Measurements from ENCODE around the gene PAPSS1.

The PAPSS1 gene

DNA sequence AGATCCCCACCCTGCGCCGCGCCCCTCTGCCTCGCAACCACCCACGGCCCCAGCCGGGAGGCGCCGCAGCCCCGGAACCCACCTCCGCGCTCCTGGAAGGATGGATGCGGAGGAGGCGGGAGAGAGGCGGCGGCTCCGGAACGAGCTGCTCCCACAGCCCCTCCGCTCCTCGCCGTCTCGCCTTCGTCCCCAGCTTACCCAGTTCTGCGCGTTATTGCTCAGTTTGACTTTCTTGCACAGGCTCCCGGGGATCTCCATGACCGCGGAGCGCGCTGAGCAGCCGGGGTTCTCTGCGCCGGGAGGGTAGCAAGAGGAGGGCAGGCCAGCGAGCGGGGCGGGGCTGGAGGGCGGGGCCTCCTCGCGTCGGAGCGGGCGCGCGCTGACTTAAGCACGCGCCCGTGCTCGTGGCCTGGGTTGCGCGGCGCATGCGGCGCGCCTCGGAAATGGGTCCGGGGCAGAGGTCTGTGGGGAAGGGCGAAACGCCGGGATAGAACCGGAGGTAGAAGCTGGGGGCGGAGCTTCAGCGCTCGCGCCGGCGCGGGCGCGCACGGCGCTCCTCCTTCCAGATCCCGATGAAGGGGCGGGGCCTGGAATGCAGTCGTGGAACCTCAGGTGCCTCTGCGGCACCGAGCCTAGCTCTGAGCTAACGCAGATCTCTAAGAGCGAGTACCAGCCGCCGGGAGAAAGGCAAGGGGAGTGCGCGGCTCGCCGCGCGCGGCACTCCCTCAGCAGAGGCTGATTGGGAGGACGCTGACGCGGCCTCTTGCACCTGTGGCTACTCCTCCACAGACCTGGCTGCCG is at the start of gene PAPSS1:
PAPSS1 (minus strand) TSS at position 313 of the 801 bp plus-strand sequence; CDS start at position 258, 55 bp downstream.
- no peaks in the 10 kb centered on the region for H3K9me3 Mint-ChIP-seq (ENCODE audit: low read depth)
- peak within 1 kb of the TSS; percentile 93 for H3K4me3 Mint-ChIP-seq
- H3K27ac Mint-ChIP-seq, result peak within 1 kb of the TSS; percentile 94
- peaks cover 34% of the 10 kb centered on the region for H3K4me1 Mint-ChIP-seq (ENCODE audit: low read depth)
- no peaks in the 10 kb centered on the region for H3K27me3 Mint-ChIP-seq
- no peaks in the 10 kb centered on the region for H3K36me3 Mint-ChIP-seq

DNA sequence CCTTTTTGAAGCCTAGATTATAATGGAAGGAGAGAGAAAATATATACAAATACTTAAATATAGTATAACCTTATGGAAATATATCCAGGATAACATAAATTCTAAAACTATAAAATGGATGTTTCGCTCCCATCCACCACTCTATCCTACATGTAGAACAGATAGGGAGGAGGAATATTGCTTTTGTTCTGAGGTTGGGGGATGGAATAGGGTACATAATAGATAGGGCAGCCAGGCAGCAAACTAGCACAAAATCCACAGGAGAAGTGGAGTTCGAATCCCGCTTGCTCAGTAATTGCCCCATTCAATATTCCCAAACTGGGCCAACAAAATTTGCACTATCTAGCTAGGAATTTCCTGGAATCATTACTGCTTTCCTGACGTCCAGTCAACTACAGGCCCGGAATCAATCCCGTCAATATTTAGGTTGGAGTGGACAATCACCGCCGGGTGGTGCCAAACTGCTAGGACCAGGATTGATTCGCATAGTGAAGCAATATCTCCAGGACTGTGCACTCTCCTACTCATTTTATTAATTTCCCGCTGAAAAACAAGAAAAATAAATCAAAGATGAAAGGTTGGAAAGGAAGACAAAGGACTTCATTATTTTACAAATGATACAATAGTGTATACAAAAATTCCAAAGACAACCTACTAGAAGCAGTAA is 40.4 kb upstream of the PAPSS1 start:
- Mint-ChIP-seq H3K4me1 (ENCODE audit: low read depth) (no peaks in the 10 kb centered on the region), H3K27ac (no peak overlapping the region), H3K9me3 (ENCODE audit: low read depth) (no peaks in the 10 kb centered on the region), H3K27me3 (peaks cover 6% of the 10 kb centered on the region), H3K36me3 (no peaks in the 10 kb centered on the region), H3K4me3 (no peak overlapping the region)

DNA sequence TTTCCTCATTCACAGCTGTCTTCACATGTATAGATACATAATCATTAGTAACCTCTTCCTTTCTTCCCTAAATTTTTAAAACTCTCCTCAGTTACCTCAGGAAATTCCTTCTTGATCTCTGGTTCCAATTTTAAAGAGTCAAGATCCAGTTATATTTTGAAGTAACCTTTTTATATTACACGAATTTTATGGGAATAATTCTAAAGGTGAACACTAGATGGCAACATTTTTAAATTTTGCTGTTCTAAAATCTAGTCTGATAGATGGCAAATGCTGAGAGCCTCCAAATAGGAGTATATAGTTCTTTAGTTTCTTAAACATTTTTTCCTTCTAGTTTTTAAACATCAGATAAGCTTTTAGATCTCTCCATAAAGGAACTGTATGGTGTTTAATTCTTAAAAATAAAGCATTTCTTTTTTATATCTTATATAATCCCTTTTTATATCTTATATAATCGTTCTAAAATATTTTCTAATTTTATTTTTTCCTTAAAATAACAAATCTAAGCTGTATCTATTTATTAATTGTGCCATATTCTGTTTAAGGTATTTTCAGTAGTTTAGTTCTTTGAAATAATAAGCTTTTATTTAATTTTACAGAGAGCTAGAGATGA is 37.9 kb upstream of the PAPSS1 start:
- H3K27ac Mint-ChIP-seq, result no peak overlapping the region
- no peaks in the 10 kb centered on the region for H3K36me3 Mint-ChIP-seq
- H3K9me3 Mint-ChIP-seq (ENCODE audit: low read depth), result no peaks in the 10 kb centered on the region
- H3K27me3 Mint-ChIP-seq, result peaks cover 1% of the 10 kb centered on the region
- H3K4me3 Mint-ChIP-seq, result no peak overlapping the region
- no peaks in the 10 kb centered on the region for H3K4me1 Mint-ChIP-seq (ENCODE audit: low read depth)

DNA sequence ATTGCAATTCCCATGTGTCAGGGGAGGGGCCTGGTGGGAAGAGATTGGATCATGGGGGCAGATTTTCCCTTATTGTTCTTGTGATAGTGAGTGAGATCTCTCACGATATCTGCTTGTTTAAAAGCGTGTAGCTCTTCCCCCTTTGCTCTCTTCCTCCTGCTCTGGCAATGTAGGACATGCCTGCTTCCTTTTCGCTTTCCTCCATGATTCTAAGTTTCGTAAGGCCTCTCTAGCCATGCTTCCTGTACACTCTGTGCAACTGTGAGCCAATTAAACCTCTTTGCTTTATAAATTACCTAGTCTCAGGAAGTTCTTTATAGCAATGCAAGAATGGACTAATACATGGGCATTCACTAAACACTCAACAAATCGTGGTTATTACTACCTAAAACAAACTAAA is 37.2 kb upstream of the PAPSS1 start:
- no peak overlapping the region for H3K4me3 Mint-ChIP-seq
- H3K27me3 Mint-ChIP-seq, result peaks cover 3% of the 10 kb centered on the region

DNA sequence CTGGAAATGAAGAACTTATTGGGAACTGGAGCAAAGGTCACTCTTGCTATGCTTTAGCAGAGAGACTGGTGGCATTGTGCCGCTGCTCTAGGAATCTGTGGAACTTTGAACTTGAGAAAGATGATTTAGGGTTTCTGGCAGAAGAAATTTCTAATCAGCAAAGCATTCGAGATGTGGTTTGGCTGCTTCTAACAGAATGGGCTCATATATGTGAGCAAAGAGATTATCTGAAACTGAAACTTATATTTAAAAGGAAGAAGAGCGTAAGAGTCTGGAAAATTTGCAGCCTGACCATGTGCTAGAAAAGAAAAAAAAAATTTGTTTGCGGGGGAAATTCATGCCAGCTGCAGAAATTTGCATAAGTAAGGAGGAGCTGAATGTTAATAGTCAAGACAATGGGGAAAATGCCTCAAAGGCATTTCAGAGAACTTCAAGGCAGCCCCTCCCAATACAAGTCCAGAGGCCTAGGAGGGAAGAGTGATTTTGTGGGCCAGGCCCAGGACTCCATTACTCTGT is 35.9 kb upstream of the PAPSS1 start:
- Mint-ChIP-seq H3K36me3 (no peaks in the 10 kb centered on the region), H3K27me3 (peaks cover 3% of the 10 kb centered on the region), H3K9me3 (ENCODE audit: low read depth) (no peaks in the 10 kb centered on the region), H3K4me3 (no peak overlapping the region), H3K4me1 (ENCODE audit: low read depth) (no peaks in the 10 kb centered on the region), H3K27ac (no peak overlapping the region)

More for the DNA sequence above, 37.2 kb upstream of the PAPSS1 start:
- H3K27ac Mint-ChIP-seq, result no peak overlapping the region
- H3K4me1 Mint-ChIP-seq (ENCODE audit: low read depth), result no peaks in the 10 kb centered on the region
- no peaks in the 10 kb centered on the region for H3K36me3 Mint-ChIP-seq
- no peaks in the 10 kb centered on the region for H3K9me3 Mint-ChIP-seq (ENCODE audit: low read depth)

DNA sequence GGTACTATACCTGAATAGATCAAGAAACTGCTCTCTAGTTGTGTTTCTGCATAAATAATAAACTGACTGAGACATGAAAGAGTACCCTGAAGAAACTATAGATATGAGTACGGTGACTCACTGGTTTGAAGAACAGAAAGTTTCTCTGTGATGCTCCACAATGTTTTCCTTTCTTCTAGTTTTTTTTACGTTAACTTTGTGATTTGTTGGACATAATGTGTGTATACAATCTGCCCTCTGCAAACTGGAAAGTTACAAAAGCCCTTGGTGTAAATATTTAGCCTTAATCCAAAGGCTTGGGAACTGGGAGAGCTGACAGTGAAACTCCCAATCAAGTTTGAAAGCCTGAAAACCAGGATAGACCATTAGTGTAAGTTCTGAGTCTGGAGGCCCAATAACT is 31.6 kb upstream of the PAPSS1 start:
- H3K36me3 Mint-ChIP-seq, result no peaks in the 10 kb centered on the region
- H3K4me1 Mint-ChIP-seq (ENCODE audit: low read depth), result no peaks in the 10 kb centered on the region
- no peak overlapping the region for H3K4me3 Mint-ChIP-seq
- H3K27ac Mint-ChIP-seq, result no peak overlapping the region
- peaks cover 22% of the 10 kb centered on the region for H3K27me3 Mint-ChIP-seq
- no peaks in the 10 kb centered on the region for H3K9me3 Mint-ChIP-seq (ENCODE audit: low read depth)

DNA sequence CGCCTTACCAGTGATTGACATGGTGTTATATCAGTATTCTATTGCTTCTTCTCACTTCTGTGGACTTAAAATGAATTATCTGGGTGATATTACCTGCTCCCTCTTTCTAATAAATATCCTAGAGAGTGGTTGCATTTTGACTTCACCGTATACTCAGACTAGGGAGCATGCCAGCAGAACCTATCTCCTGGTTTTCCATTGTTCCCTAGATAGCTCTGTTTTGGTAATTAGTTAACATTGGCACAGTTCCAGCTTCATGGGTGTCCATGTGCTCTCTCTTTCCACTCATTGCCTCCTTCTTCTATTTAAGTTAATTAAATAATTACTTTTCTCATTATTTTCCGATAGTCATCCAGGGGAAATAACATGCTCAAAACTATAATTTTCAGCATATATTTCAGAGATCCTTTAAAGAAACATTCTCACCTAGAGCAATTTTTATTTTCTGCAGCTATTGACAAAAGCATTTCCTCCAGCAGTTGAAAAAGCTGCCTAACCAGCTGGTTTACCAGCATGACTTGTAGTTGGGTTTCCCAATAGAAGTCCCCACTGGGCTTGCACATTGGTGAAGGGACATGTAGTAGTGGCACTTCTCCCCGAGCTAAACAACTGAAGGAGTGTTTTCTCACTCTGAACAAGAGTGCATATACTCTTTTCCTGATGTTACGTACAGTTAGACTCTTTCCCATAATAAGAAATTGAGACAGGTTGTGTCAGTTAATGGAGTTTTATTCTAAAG is 27.9 kb upstream of the PAPSS1 start:
- H3K36me3 Mint-ChIP-seq, result peaks cover 3% of the 10 kb centered on the region
- H3K27ac Mint-ChIP-seq, result no peak overlapping the region
- H3K4me3 Mint-ChIP-seq, result no peak overlapping the region
- peaks cover 22% of the 10 kb centered on the region for H3K27me3 Mint-ChIP-seq
- peaks cover 3% of the 10 kb centered on the region for H3K9me3 Mint-ChIP-seq (ENCODE audit: low read depth)
- H3K4me1 Mint-ChIP-seq (ENCODE audit: low read depth), result no peaks in the 10 kb centered on the region

DNA sequence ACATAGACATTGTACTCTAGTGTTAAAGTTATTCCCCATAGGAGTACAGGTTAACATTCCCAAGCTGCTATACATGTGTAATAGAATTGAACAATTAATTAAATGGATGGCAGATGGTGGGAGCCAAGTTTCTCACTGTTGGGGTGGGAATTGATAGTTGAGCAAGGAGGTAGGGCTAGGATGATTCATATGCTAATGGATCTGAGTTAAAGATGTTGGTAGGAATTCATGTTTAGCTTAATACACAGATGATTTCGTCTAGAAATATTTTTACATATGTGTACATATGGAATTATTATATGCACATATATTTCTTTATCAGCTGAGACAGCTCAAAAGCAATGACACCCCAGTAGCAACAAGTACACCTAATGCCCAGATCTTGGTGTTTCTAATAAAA is 26.1 kb upstream of the PAPSS1 start:
- Mint-ChIP-seq H3K4me1 (ENCODE audit: low read depth) (no peaks in the 10 kb centered on the region), H3K27me3 (peaks cover 19% of the 10 kb centered on the region)

DNA sequence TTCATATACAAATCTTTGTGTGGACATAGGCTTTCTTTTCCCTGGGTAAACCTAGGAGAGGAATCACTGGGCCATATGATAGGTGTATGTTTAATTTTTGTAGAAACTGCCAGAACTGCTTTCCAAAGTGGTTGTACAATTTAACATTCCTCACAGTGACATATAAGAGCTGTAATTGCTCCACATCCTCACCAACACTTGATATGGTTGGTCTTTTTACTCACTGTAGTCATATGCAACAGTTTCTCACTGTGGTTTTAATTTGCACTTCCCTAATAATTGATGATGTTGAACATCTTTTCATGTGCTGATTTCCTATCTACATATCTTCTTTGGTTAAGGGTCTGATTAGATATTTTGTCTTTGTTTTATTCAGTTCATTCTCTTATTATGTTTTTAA is 24.5 kb upstream of the PAPSS1 start:
- Mint-ChIP-seq H3K27me3 (peaks cover 13% of the 10 kb centered on the region), H3K4me1 (ENCODE audit: low read depth) (no peaks in the 10 kb centered on the region), H3K27ac (no peak overlapping the region), H3K4me3 (no peak overlapping the region), H3K9me3 (ENCODE audit: low read depth) (peaks cover 3% of the 10 kb centered on the region), H3K36me3 (peaks cover 3% of the 10 kb centered on the region)

More for the DNA sequence above, 26.1 kb upstream of the PAPSS1 start:
- H3K4me3 Mint-ChIP-seq, result no peak overlapping the region
- H3K9me3 Mint-ChIP-seq (ENCODE audit: low read depth), result peaks cover 3% of the 10 kb centered on the region
- H3K27ac Mint-ChIP-seq, result no peak overlapping the region
- H3K36me3 Mint-ChIP-seq, result peaks cover 3% of the 10 kb centered on the region

DNA sequence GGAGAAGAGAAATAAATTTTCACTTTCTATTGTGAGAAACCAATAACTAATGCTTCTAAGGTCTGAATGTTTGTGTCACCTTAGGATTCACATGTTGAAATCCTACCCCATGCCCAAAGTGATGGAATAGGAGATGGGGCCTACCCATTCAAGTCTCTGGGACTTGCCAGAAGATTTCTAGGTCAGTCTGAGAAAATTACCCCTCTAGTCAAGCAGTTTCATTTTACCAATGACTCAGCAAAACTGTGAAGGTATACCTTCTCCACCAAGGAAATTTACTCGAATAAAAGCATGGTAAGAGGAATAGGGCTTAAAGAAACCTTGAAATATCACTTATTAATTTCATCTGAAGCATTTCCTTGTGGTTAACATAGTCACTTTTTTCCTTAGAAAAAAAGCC is 23.5 kb upstream of the PAPSS1 start:
- peaks cover 3% of the 10 kb centered on the region for H3K36me3 Mint-ChIP-seq
- no peaks in the 10 kb centered on the region for H3K4me1 Mint-ChIP-seq (ENCODE audit: low read depth)
- H3K27me3 Mint-ChIP-seq, result peaks cover 10% of the 10 kb centered on the region
- H3K9me3 Mint-ChIP-seq (ENCODE audit: low read depth), result peaks cover 3% of the 10 kb centered on the region
- H3K27ac Mint-ChIP-seq, result no peak overlapping the region
- no peak overlapping the region for H3K4me3 Mint-ChIP-seq

DNA sequence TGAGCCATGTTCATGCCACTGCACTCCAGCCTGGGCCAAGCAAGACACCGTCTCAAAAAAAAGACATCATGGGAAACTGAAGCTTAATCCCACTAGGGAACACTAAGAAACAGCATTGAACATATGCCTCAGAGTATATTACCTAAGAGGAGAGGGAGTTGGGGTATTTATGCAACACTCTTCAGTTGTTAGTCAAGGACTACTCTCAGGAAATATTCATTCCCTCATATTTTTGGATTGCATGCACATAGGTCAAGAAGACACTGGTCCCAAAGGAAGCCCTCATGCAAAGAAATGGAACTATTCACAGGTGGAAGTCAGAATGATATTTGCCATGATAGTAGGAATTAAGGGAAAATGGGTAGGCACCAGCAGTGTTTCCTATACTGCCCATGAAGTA is 22.8 kb upstream of the PAPSS1 start:
- no peak overlapping the region for H3K4me3 Mint-ChIP-seq

DNA sequence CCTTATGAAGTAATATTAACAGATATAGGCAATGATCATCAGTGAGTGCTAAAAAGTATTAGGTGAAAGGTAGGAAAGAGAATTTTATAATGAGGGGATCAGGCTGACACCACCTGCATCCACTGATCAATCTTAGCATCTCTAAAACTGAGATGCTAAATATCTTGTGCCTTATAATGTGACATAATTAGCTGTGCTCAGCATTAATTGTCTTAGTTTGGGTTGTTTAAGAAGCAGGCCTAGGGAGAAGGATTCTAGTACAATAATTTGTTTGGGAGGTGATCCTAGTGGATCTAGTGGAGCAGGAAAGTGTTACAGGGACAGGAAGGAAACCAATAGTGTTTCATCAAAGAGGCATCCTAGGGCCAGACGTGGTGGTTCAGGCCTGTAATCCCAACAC is 22.2 kb upstream of the PAPSS1 start:
- Mint-ChIP-seq H3K4me3 (no peak overlapping the region), H3K4me1 (ENCODE audit: low read depth) (no peaks in the 10 kb centered on the region), H3K9me3 (ENCODE audit: low read depth) (peaks cover 3% of the 10 kb centered on the region), H3K36me3 (peaks cover 3% of the 10 kb centered on the region), H3K27me3 (peaks cover 4% of the 10 kb centered on the region), H3K27ac (no peak overlapping the region)

More for the DNA sequence above, 22.8 kb upstream of the PAPSS1 start:
- peaks cover 9% of the 10 kb centered on the region for H3K27me3 Mint-ChIP-seq
- H3K4me1 Mint-ChIP-seq (ENCODE audit: low read depth), result no peaks in the 10 kb centered on the region
- peaks cover 3% of the 10 kb centered on the region for H3K36me3 Mint-ChIP-seq
- H3K27ac Mint-ChIP-seq, result no peak overlapping the region
- H3K9me3 Mint-ChIP-seq (ENCODE audit: low read depth), result peaks cover 3% of the 10 kb centered on the region

DNA sequence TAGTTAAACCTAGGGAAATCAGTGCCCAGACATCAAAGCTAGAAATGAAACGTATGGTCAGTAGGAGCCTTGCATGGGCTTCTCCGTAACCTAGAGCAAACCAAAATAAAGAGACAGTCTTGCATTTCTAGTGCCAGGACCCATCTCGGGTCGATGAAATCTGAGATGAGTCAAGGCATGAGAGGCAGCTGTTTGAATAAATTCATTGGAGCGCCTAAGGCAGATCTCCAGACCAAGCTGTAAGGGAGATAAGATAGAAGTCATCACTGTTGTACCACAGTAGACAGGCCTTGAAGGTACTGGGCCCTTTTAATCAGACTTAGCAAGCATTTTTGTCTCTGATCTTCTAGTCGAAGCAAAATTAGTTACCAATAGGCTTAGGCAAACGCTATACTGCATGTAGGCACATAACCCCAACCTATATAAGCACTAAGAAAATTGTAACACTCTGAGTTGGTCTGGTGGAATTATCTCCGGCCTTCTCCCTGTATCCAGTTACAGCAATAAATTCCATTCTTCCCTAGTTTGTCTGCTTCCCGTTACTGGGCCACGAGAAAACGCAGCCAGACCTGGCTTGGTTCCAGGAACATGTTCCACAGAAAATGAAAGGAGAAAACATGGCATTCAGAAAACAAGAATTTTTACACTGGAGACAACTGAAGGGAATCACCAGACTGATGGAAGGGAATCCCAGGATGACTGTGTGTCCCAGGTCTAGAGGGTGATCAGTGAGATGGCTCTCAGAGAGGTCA is 21.1 kb upstream of the PAPSS1 start:
- Mint-ChIP-seq H3K27ac (no peak overlapping the region), H3K27me3 (no peaks in the 10 kb centered on the region), H3K4me1 (ENCODE audit: low read depth) (no peaks in the 10 kb centered on the region)

DNA sequence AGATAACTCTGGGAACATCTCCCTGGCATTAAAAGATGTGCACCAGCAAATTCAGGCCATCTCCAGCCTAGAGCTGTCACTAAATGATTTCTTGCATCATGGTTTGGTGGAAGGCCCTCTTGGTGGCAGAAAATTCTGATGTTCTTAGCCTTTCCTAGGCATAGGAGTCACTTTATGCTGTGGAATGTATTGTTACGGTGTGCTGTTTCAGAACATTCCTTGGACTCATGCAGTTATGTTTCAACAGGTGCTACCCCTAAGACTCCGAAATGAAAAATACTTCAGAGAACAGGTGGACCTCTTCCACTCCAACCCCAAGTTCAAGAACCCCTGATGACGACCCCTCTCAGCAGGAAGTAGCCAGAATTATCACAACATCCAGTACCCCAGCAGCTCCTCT is 20.3 kb upstream of the PAPSS1 start:
- no peaks in the 10 kb centered on the region for H3K27me3 Mint-ChIP-seq

More for the DNA sequence above, 21.1 kb upstream of the PAPSS1 start:
- Mint-ChIP-seq H3K9me3 (ENCODE audit: low read depth) (peaks cover 3% of the 10 kb centered on the region), H3K4me3 (no peak overlapping the region), H3K36me3 (peaks cover 3% of the 10 kb centered on the region)

More for the DNA sequence above, 20.3 kb upstream of the PAPSS1 start:
- no peak overlapping the region for H3K4me3 Mint-ChIP-seq
- no peaks in the 10 kb centered on the region for H3K4me1 Mint-ChIP-seq (ENCODE audit: low read depth)
- H3K27ac Mint-ChIP-seq, result no peak overlapping the region
- peaks cover 1% of the 10 kb centered on the region for H3K36me3 Mint-ChIP-seq
- H3K9me3 Mint-ChIP-seq (ENCODE audit: low read depth), result peaks cover 3% of the 10 kb centered on the region

Measured in activated naive CD8-positive, alpha-beta T cell (primary cell).